ENCODE results near the gene TEX52.

GRCh38 chr12:2811801-2812200 is 45.0 kb downstream of the TEX52 start:
- TF ChIP-seq POLR2A (IDR thresholded peaks at IDR 0.05), result no peak
- TF ChIP-seq, protein P1, sequence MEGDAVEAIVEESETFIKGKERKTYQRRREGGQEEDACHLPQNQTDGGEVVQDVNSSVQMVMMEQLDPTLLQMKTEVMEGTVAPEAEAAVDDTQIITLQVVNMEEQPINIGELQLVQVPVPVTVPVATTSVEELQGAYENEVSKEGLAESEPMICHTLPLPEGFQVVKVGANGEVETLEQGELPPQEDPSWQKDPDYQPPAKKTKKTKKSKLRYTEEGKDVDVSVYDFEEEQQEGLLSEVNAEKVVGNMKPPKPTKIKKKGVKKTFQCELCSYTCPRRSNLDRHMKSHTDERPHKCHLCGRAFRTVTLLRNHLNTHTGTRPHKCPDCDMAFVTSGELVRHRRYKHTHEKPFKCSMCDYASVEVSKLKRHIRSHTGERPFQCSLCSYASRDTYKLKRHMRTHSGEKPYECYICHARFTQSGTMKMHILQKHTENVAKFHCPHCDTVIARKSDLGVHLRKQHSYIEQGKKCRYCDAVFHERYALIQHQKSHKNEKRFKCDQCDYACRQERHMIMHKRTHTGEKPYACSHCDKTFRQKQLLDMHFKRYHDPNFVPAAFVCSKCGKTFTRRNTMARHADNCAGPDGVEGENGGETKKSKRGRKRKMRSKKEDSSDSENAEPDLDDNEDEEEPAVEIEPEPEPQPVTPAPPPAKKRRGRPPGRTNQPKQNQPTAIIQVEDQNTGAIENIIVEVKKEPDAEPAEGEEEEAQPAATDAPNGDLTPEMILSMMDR (IDR thresholded peaks at IDR 0.05), result no peak
